DMS114 treated with DMSO at 0.1 percent for 48 hours (cell line): ENCODE results near the gene GSTO2.

Source experiments
- DNase-seq: peaks from one replicate; lab custom pipeline; 2025; ENCODE audit not compliant: unreplicated experiment; lab: John Stamatoyannopoulos, UW

Gene GSTO2

GRCh38 chr10:104279550-104280259 lies 10.7 kb downstream of the GSTO2 start:
- no peak for DNase-seq

- DNase-seq, result no peak
These were observed 12.7 kb downstream of the GSTO2 start for GRCh38 chr10:104281694-104282093.

GRCh38 chr10:104284846-104285245 lies 15.9 kb downstream of the GSTO2 start:
- DNase-seq, result no peak

- no peak for DNase-seq
These were observed 18.0 kb downstream of the GSTO2 start for GRCh38 chr10:104286939-104287338.

- no peak for DNase-seq
These were observed 19.4 kb downstream of the GSTO2 start for GRCh38 chr10:104288355-104288754.

- DNase-seq, result peak; percentile 77
These were observed 22.5 kb downstream of the GSTO2 start for GRCh38 chr10:104291439-104291951.

GRCh38 chr10:104293011-104293410 lies 24.0 kb downstream of the GSTO2 start:
- DNase-seq, result no peak

- DNase-seq, result no peak
These were observed 24.9 kb downstream of the GSTO2 start for GRCh38 chr10:104293781-104294321.

- no peak for DNase-seq
These were observed 27.9 kb downstream of the GSTO2 start for GRCh38 chr10:104296687-104297436.

GRCh38 chr10:104297697-104298660 lies 29.0 kb downstream of the GSTO2 start:
- DNase-seq, result no peak

GRCh38 chr10:104299031-104299904 lies 30.3 kb downstream of the GSTO2 start:
- no peak for DNase-seq

GRCh38 chr10:104300002-104300735 lies 31.2 kb downstream of the GSTO2 start:
- no peak for DNase-seq

GRCh38 chr10:104300736-104301292 lies 31.8 kb downstream of the GSTO2 start:
- DNase-seq, result no peak

- DNase-seq, result no peak
These were observed 33.1 kb downstream of the GSTO2 start for GRCh38 chr10:104301907-104302690.

- no peak for DNase-seq
These were observed 34.8 kb downstream of the GSTO2 start for GRCh38 chr10:104303594-104304355.

- no peak for DNase-seq
These were observed 35.4 kb downstream of the GSTO2 start for GRCh38 chr10:104304356-104304745.

GRCh38 chr10:104304927-104305326 lies 35.9 kb downstream of the GSTO2 start:
- DNase-seq, result no peak
